ENCODE measurements around the gene USP13.

Gene USP13

DNA sequence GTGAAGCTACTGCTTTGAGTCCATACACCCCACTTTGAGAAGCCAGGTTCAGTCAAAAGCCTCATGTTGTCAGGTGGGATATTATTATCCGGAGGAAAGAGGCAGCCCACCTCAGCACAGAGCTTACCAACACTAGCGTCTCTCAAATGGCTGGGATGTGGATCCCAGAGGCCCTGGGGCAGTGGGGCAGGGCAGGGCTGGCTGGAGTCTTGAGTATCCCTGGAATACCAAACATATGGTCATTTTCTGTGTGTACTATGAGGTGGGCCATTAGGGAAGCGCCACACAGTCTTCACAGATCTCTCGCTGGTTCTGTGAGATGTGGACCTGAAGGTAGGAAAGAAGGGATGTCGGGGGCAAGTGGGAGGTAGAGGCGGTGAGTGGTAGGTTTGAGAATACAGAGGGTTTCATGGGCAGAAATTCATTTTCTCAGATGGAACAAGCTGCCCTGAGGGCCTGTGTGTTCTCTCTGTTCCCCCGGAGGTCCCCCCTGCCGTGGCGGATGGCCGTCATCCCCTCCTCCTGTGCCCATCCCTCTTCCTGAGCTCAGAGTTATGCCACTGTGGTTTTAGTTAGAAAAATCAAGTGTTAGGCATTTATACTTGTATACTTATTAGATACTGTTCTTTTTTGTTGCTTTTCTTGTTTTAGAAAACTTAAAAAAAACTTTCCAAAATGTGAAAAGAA lies 66.4 kb downstream of the USP13 start:
- no peak overlapping the region for H3K4me3 ChIP-seq (ENCODE audit: low read length)
- DNase-seq (ENCODE audit: low read depth), result no peak
- TF ChIP-seq, protein P1, sequence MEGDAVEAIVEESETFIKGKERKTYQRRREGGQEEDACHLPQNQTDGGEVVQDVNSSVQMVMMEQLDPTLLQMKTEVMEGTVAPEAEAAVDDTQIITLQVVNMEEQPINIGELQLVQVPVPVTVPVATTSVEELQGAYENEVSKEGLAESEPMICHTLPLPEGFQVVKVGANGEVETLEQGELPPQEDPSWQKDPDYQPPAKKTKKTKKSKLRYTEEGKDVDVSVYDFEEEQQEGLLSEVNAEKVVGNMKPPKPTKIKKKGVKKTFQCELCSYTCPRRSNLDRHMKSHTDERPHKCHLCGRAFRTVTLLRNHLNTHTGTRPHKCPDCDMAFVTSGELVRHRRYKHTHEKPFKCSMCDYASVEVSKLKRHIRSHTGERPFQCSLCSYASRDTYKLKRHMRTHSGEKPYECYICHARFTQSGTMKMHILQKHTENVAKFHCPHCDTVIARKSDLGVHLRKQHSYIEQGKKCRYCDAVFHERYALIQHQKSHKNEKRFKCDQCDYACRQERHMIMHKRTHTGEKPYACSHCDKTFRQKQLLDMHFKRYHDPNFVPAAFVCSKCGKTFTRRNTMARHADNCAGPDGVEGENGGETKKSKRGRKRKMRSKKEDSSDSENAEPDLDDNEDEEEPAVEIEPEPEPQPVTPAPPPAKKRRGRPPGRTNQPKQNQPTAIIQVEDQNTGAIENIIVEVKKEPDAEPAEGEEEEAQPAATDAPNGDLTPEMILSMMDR (conservative IDR thresholded peaks at IDR 0.05; ENCODE audit: low read length), result no peak

DNA sequence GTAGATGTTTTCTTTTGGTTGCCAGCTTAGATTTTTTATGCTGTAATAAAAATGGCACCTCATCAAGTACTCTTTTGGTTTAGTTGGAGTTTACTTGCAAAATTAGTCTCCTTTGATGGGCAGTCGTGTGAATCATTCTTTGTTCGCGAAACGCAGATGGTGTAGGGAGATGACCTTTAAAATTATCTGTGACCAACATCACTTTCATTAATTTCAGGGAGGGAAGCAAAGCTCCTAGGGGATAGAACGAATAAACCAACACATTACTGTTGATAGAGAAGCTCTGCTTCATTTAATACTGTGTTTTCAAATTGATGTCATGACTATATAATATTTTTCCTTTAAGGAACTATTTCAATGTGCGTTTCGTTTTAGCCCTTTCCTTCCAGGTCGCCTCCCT lies 67.4 kb downstream of the USP13 start:
- DNase-seq (ENCODE audit: low read depth), result no peak
- TF ChIP-seq, protein P1 (conservative IDR thresholded peaks at IDR 0.05; ENCODE audit: low read length), result no peak
- H3K4me3 ChIP-seq (ENCODE audit: low read length), result no peak overlapping the region

DNA sequence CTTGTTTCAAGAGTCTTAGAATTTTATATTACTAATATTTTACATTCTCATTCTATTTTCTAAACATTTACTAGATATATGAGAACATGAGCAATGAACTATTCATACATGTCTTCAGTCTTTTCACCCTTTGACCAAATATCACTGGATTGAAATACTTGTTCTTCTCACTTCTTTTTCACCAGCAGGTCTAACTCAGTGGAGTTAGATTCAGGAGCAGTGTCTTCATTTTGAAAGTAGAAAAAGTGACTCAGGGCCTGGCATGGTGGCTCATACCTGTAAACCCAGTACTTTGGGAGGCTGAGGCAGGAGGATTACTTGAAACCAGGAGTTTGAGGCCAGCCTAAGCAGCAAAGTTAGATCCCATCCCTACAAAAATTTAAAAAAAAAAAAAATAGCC lies 70.8 kb downstream of the USP13 start:
- TF ChIP-seq, protein P1 (conservative IDR thresholded peaks at IDR 0.05; ENCODE audit: low read length), result no peak
- H3K4me3 ChIP-seq (ENCODE audit: low read length), result no peak overlapping the region
- DNase-seq (ENCODE audit: low read depth), result no peak

DNA sequence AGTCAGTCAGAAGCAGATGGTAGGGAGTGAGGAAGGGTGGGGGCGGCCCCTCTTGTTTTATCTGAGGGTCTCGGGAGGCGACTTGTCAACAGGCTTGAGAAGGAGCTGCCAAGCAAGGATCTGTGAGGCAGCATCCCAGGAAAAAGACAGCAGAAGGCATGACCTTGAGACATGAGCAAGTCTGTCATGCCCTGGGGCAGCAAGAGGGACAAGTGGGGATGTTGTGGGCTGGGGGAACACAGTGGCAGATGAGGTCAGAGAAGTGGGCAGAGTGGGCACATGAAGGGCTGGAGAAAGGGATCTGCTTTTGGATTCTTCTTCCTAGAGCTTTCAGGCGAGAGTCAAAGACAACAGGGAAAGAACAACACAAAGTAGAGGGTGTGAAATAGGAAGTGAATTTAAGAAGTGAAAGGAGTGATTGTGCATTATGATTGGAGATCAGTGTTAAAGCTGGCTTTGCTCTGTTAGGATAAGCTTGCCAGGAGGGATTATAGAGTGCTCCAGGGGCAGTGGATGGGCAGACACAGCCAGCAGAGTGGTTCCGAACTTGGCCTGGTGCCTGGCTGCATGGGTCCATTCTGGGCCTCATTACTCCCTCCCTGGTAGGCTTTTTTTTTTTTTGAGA lies 73.3 kb downstream of the USP13 start:
- no peak for DNase-seq (ENCODE audit: low read depth)

DNA sequence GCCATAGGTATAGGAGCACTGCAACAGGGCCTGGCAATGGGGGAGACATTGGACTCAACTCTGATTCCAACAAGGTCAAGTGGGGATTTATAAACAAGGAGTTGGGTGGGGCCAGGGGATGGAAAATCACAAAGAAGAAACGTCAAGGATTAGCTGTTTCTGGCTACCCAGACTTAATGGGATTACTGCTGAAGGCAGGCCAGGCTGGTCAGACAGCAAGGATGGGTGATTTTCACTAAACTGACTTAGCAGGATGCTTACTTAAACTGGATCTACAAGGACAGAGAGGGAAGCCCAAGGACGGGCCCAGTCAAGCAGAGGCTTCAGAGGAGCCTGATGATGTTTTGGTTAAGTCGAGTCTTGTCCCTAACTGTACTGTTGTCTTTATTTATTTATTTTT lies 76.2 kb downstream of the USP13 start:
- DNase-seq (ENCODE audit: low read depth), result no peak
- TF ChIP-seq, protein P1 (conservative IDR thresholded peaks at IDR 0.05; ENCODE audit: low read length), result no peak
- H3K4me3 ChIP-seq (ENCODE audit: low read length), result no peak overlapping the region

More for the DNA sequence above, 73.3 kb downstream of the USP13 start:
- no peak overlapping the region for H3K4me3 ChIP-seq (ENCODE audit: low read length)
- TF ChIP-seq, protein P1 (conservative IDR thresholded peaks at IDR 0.05; ENCODE audit: low read length), result no peak

DNA sequence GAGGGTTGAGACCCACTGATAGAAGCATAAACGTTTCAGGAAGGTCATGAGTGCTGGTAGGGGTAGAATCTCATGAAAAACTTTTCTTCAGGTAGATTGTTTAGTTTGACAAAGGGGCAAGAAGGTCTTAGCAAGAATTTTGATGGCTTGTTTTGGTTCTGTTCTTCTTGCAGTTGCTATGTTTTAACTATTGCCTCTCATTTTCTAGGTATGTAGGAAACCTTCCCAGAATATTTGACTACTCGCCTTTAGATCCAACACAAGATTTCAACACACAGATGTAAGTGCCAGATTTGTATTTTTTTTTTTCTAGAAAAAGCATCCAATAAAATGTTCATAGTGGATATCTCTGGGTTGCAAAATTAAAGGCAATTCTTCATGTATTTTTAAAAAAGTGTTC lies 77.1 kb downstream of the USP13 start:
- peak; percentile 54 for DNase-seq (ENCODE audit: low read depth)
- no peak overlapping the region for H3K4me3 ChIP-seq (ENCODE audit: low read length)
- TF ChIP-seq, protein P1 (conservative IDR thresholded peaks at IDR 0.05; ENCODE audit: low read length), result no peak

DNA sequence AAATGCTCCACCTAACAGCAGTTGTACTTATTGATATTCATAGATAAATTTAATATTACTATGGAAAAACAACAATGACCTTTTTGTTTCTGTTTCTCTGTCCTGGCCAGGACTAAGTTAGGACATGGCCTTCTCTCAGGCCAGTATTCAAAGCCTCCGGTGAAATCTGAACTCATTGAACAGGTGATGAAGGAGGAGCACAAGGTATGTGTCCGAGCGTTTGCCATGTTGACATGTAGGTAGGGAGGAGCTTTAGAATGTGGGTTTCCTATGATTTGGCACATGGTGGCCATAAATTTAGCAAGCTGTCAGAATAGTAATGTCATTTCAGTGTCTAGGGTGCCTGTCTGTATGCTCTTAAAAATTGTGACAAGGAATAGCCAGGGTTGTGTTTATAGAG lies 77.7 kb downstream of the USP13 start:
- TF ChIP-seq, protein P1 (conservative IDR thresholded peaks at IDR 0.05; ENCODE audit: low read length), result no peak
- DNase-seq (ENCODE audit: low read depth), result no peak
- H3K4me3 ChIP-seq (ENCODE audit: low read length), result no peak overlapping the region
